ENCODE results near the gene YJU2.

DNA sequence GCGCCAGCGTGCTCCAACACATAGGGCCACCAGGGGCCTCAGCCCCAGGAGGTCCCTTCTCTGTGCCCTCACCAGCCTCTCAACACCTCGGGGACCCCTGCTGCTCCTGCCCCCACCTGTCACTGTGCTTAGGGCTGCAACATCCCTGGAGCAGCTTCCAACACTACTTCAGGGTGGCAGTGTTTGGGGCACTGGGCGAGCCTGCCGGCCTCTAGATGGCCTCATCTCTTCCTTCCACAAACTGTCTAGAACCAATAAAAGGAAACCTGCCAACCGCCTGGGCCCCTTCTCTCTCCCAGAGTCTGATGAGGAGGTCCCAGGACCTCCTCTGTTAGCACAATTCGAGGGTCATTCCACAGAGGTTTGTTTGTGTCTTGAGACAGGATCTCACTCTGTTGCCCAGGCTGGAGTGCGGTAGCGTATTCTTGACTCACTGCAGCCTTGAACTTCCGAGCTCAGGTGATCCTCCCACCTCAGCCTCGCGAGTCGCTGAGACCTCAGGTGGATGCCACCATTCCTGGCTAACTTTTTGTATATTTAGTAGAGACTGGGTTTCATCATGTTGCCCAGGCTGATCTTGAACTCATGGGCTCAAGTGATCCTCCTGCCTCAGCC, 22.0 kb downstream of the YJU2 start:
- TF ChIP-seq CTCF (IDR thresholded peaks at IDR 0.05) (no peak), EZH2 (IDR thresholded peaks at IDR 0.05) (no peak), EZH2phosphoT487 (IDR thresholded peaks at IDR 0.05) (no peak)

Measured in neural progenitor cell (in vitro differentiated cells).